ENCODE results near the gene NSD2.

DNA sequence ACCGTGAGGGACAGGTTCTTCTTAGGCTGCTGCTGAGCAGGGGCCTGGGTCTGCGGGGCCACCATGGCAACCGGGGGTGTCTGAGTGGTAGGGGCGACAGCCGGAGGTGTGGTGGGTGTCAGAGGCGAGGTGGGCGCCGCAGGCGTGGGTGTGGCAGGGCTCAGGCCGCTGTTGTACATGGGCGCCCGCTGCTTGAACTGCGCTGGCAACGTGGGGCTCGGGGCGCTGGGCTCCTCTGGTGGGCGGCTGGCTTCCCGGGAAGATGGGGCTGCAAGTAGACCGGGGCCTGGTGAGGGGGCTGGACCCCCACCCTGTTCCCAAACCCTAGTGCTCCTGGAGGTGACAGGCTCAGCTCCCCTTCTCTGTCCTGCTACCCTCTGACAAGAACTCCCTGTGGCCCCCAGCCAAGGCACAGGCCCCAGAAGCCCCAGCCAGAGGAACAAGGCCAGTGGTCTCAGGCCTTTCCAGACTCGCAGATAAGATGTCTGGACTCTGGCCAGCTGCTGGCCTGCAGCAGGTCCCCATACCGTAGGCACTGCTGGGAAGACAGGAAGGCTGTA lies 112.7 kb downstream of the NSD2 start:
- TF ChIP-seq, protein P1, sequence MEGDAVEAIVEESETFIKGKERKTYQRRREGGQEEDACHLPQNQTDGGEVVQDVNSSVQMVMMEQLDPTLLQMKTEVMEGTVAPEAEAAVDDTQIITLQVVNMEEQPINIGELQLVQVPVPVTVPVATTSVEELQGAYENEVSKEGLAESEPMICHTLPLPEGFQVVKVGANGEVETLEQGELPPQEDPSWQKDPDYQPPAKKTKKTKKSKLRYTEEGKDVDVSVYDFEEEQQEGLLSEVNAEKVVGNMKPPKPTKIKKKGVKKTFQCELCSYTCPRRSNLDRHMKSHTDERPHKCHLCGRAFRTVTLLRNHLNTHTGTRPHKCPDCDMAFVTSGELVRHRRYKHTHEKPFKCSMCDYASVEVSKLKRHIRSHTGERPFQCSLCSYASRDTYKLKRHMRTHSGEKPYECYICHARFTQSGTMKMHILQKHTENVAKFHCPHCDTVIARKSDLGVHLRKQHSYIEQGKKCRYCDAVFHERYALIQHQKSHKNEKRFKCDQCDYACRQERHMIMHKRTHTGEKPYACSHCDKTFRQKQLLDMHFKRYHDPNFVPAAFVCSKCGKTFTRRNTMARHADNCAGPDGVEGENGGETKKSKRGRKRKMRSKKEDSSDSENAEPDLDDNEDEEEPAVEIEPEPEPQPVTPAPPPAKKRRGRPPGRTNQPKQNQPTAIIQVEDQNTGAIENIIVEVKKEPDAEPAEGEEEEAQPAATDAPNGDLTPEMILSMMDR (IDR thresholded peaks at IDR 0.05) = no peak
- no peak for TF ChIP-seq POLR2A (IDR thresholded peaks at IDR 0.05)

Data from testis (tissue), 2 donors.